Measurements from ENCODE around the gene CCDC57. TPM values are rescaled to one million over a fixed set of nuclear protein-coding genes. Genes with fewer than 3 reads are reported as not detected.

Gene CCDC57
- total and polyA plus RNA-seq, 2 of the 8 experiments (the other 6 are each of a cell fraction or from before 2014, with no cell fraction given), result 8.4 to 12.9 TPM

- TF ChIP-seq SUZ12 (IDR thresholded peaks at IDR 0.05; ENCODE audit: low read length), result no peak
- no peak for TF ChIP-seq MAFK (IDR thresholded peaks at IDR 0.05; ENCODE audit: low read depth, low read length)
- peak; percentile 90 for TF ChIP-seq TAF1 (IDR thresholded peaks at IDR 0.05; ENCODE audit: low read depth, low read length)
- no peak for TF ChIP-seq BCL11A (IDR thresholded peaks at IDR 0.05; ENCODE audit: low read depth in 2 of 2, low read length in 2 of 2)
- TF ChIP-seq CHD7 (IDR thresholded peaks at IDR 0.05; ENCODE audit: insufficient replicate concordance, low read length), result no peak
- TF ChIP-seq EGR1 (IDR thresholded peaks at IDR 0.05; ENCODE audit: borderline replicate concordance, low read depth, low read length), result peak; percentile 73; the same call in 1 of the 2 replicates
These were observed 146.9 kb downstream of the CCDC57 start, which contains the start of gene DUS1L (continued) for GRCh38 chr17:82065638-82066303.
